ENCODE results near the gene LCP1.

DNA sequence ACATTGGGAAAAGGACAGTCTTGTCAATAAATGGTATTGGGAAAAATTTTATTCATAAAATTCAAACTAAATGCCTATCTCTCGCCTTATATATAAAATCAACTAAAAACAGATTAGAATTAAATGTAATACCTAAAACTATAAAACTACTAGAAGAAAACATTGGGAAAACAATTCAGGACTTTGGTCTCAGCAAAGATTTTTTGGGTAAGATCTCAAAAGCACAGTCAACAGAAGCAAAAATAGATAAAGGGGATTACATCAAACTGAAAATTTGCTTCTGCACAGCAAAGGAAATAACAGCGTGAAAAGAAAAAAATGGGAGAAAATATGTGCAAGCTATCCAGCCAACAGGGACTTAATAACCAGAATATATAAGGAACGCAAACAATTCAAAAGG lies 105.2 kb downstream of the LCP1 start:
- TF ChIP-seq, protein P1, sequence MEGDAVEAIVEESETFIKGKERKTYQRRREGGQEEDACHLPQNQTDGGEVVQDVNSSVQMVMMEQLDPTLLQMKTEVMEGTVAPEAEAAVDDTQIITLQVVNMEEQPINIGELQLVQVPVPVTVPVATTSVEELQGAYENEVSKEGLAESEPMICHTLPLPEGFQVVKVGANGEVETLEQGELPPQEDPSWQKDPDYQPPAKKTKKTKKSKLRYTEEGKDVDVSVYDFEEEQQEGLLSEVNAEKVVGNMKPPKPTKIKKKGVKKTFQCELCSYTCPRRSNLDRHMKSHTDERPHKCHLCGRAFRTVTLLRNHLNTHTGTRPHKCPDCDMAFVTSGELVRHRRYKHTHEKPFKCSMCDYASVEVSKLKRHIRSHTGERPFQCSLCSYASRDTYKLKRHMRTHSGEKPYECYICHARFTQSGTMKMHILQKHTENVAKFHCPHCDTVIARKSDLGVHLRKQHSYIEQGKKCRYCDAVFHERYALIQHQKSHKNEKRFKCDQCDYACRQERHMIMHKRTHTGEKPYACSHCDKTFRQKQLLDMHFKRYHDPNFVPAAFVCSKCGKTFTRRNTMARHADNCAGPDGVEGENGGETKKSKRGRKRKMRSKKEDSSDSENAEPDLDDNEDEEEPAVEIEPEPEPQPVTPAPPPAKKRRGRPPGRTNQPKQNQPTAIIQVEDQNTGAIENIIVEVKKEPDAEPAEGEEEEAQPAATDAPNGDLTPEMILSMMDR (optimal IDR thresholded peaks at IDR 0.05 in 1 of 3, IDR thresholded peaks at IDR 0.05 in 1 of 3, conservative IDR thresholded peaks at IDR 0.05 in 1 of 3; ENCODE audit: extremely low read depth in 1 of 3, insufficient read depth in 2 of 3, low read length in 3 of 3) = no peak
- TF ChIP-seq EZH2 (IDR thresholded peaks at IDR 0.05; ENCODE audit: low read length) = no peak
